K562 (cell line): Measurements from ENCODE around the gene ANO6. TPM values are rescaled to one million over a fixed set of nuclear protein-coding genes. Genes with fewer than 3 reads are reported as not detected.

ENCODE experiments used
- ATAC-seq: fragments of 200-7000 bp; cut with Tn5 transposase; 3 replicates; pipeline ENCODE4 v1.9.1; 2020; ENCODE audit warnings: moderate library complexity
- BruUV-seq: library from RNA; stranded (reverse); fragments of 400-500 nt; replicated peaks from 2 replicates; lab custom pipeline; 2021; lab: Mats Ljungman, UMichigan
- CTCF ChIA-PET: fragments of 300-600 bp; formaldehyde crosslinking; extraction: SDS; loops from one replicate; lab custom pipeline; 2021; ENCODE audit warnings: low intra/inter-chr PET ratio; lab: Yijun Ruan, JAX
- POLR2A ChIA-PET: fragments of 300-600, 350-650 bp; sonication (Branson Sonifier 250); formaldehyde crosslinking; extraction: SDS; loops from one replicate; lab custom pipeline; 2021; ENCODE audit warnings: antibody characterized with exemption, inconsistent platforms; lab: Yijun Ruan, JAX
- DNase-seq, 4 experiments: peaks; one replicate each; pipeline versions ENCODE4 v3.0.0 to v3.0.0-alpha.2; 2011 to 2018; ENCODE audit warnings: low spot score in 3 of 4, mixed read lengths in 3 of 4; ENCODE audit errors: extremely low read depth in 1 of 4
- FAIRE-seq: peaks from 2 replicates; lab custom pipeline; 2011; peaks lifted over from hg19 to GRCh38; lab: Jason Lieb, UNC
- H2AFZ ChIP-seq: 2 replicates; pipeline ENCODE4 v1.6.0; 2011; ENCODE audit warnings: low read depth, low read length, control low read depth, inconsistent platforms
- H3K27ac ChIP-seq: fragments of 200-600 bp; 3 replicates; pipeline ENCODE4 v1.8.0; 2011; ENCODE audit warnings: low read depth, mild to moderate bottlenecking, control low read depth, inconsistent platforms, low read length, moderate library complexity, mixed read lengths; ENCODE audit errors: extremely low read depth
- H3K27me3 ChIP-seq, 2 experiments: fragments of 300-600 bp in 1 of 2; 2 replicates in 1 of 2; 3 replicates in 1 of 2; pipeline versions ENCODE4 v1.6.0 to v1.8.0; 2011; ENCODE audit warnings: inconsistent platforms in 2 of 2, low read length in 2 of 2, mild to moderate bottlenecking in 1 of 2, mixed read lengths in 1 of 2, moderate library complexity in 1 of 2; ENCODE audit not compliant: control insufficient read depth in 2 of 2, insufficient read depth in 2 of 2
- H3K36me3 ChIP-seq: fragments of 300-600 bp; 3 replicates; pipeline ENCODE4 v1.8.0; 2011; ENCODE audit warnings: mild to moderate bottlenecking, low read length, inconsistent platforms; ENCODE audit not compliant: control insufficient read depth, insufficient read depth
- H3K4me1 ChIP-seq, 2 experiments: fragments of 200-600 bp in 1 of 2; replicated peaks in 1 of 2; 2 replicates in 1 of 2; 3 replicates in 1 of 2; pipeline versions ENCODE4 v1.5.1 to v1.8.0; 2011; ENCODE audit warnings: inconsistent platforms in 2 of 2, low read length in 2 of 2, mild to moderate bottlenecking in 1 of 2, mixed read lengths in 1 of 2, moderate library complexity in 1 of 2; ENCODE audit not compliant: control insufficient read depth in 2 of 2, insufficient read depth in 2 of 2
- H3K4me2 ChIP-seq: 2 replicates; pipeline ENCODE4 v1.6.1; 2011; ENCODE audit warnings: low read length, control low read depth, inconsistent platforms, mixed read lengths; ENCODE audit not compliant: insufficient read depth
- H3K4me3 ChIP-seq: fragments of 200-600 bp; sonication (generic), shearing (Covaris generic); 2 replicates; pipeline ENCODE4 v1.5.1; 2016; ENCODE audit warnings: control low read depth, inconsistent platforms
- H3K79me2 ChIP-seq: fragments of 200-600 bp; 3 replicates; pipeline ENCODE4 v1.8.0; 2011; ENCODE audit warnings: low read length, inconsistent platforms; ENCODE audit not compliant: control insufficient read depth, insufficient read depth
- H3K9ac ChIP-seq, 2 experiments: 2 replicates each; pipeline versions ENCODE4 v1.6.0 to v1.6.1; 2011; ENCODE audit warnings: low read depth in 2 of 2, low read length in 2 of 2, control low read depth in 1 of 2, inconsistent platforms in 1 of 2, mild to moderate bottlenecking in 1 of 2, mixed read lengths in 1 of 2; ENCODE audit not compliant: insufficient read depth in 1 of 2
- H3K9me1 ChIP-seq: one replicate; pipeline ENCODE4 v1.6.0; 2011; ENCODE audit warnings: inconsistent platforms, mild to moderate bottlenecking, low read length, moderate library complexity; ENCODE audit not compliant: control insufficient read depth, insufficient read depth
- H3K9me3 ChIP-seq: replicated peaks from 2 replicates; pipeline ENCODE4 v1.5.1; 2011; ENCODE audit warnings: low read depth, low read length, inconsistent platforms; ENCODE audit not compliant: control insufficient read depth, insufficient read depth
- H4K20me1 ChIP-seq: replicated peaks from 2 replicates; pipeline ENCODE4 v1.6.1; 2011; ENCODE audit warnings: low read length, inconsistent platforms, mixed read lengths; ENCODE audit not compliant: control insufficient read depth, insufficient read depth
- CBFA2T2 ChIP-seq: fragments of 450-650 bp; conservative IDR thresholded peaks from 2 replicates; pipeline ENCODE4 v1.6.1; 2017; ENCODE audit warnings: mild to moderate bottlenecking
- CBX5 ChIP-seq: IDR thresholded peaks from 2 replicates; pipeline ENCODE4 v1.6.1; 2014; ENCODE audit warnings: low read depth, borderline replicate concordance
- DDX20 ChIP-seq: fragments of 450-650 bp; IDR thresholded peaks from 2 replicates; pipeline ENCODE4 v1.6.1; 2016; ENCODE audit warnings: missing genetic modification characterization, low read depth, mild to moderate bottlenecking, missing compliant biosample characterization, moderate library complexity
- KLF1 ChIP-seq: fragments of 450-650 bp; IDR thresholded peaks from 2 replicates; pipeline ENCODE4 v1.6.1; 2016; ENCODE audit warnings: missing genetic modification characterization, missing compliant biosample characterization
- NFE2L1 ChIP-seq: fragments of 450-650 bp; IDR thresholded peaks from 2 replicates; pipeline ENCODE4 v1.6.1; 2016; ENCODE audit warnings: missing genetic modification characterization, low read depth, mild to moderate bottlenecking, missing compliant biosample characterization, moderate library complexity, borderline replicate concordance
- NR1H2 ChIP-seq: sonication (generic); formaldehyde crosslinking; IDR thresholded peaks from 2 replicates; pipeline ENCODE4 v1.4.0; 2020; ENCODE audit warnings: mild to moderate bottlenecking, missing genetic modification reagents
- NR4A1 ChIP-seq, 2 experiments: fragments of 250-450 bp in 1 of 2; fragments of 450-650 bp in 1 of 2; sonication (Bioruptor Pico) in 1 of 2; IDR thresholded peaks; 2 replicates each; pipeline versions ENCODE4 v1.4.0 to v1.6.1; 2016 to 2020; ENCODE audit warnings: mild to moderate bottlenecking in 2 of 2, missing compliant biosample characterization in 1 of 2, missing genetic modification characterization in 1 of 2, moderate library complexity in 1 of 2
- POLR3A ChIP-seq: IDR thresholded peaks from 2 replicates; pipeline ENCODE4 v1.6.1; 2011; ENCODE audit warnings: borderline replicate concordance, mild to moderate bottlenecking, moderate library complexity; ENCODE audit not compliant: insufficient read length, insufficient read depth; ENCODE audit errors: extremely low read depth
- RUNX1 ChIP-seq: sonication (generic); IDR thresholded peaks from 2 replicates; pipeline ENCODE4 v1.6.1; 2016; ENCODE audit warnings: antibody characterized with exemption, low read depth
- TFAP4 ChIP-seq: sonication (generic); formaldehyde crosslinking; IDR thresholded peaks from 2 replicates; pipeline ENCODE4 v1.8.0; 2022; ENCODE audit warnings: missing genetic modification reagents, mild to moderate bottlenecking, moderate library complexity, borderline replicate concordance
- ZNF57 ChIP-seq: fragments of 450-650 bp; formaldehyde crosslinking; IDR thresholded peaks from 2 replicates; pipeline ENCODE4 v1.4.0; 2020; ENCODE audit warnings: mild to moderate bottlenecking, moderate library complexity
- WGBS: fragments of 100-300 bp; shearing (Covaris generic); methylation state at CpG from one replicate; pipeline ENCODE4 v1.1.6; 2016; ENCODE audit warnings: low coverage, mixed read lengths; ENCODE audit not compliant: insufficient coverage; ENCODE audit errors: missing lambda C conversion rate; 5-methylcytosine and 5-hydroxymethylcytosine counted together
- in situ Hi-C: fragments of 300-500 bp; cut with MboI; formaldehyde crosslinking; loops from 4 replicates; pipeline ENCODE4 v1.15.0; 2018; ENCODE audit warnings: inconsistent platforms, mixed read lengths
- intact Hi-C: fragments of 100-400 bp; cut with micrococcal nuclease; formaldehyde crosslinking; loops from 2 replicates; pipeline ENCODE4 v1.14.2; 2022
- polyA plus RNA-seq, 8 experiments: library from polyadenylated mRNA; depleted of rRNA in 4 of 8; stranded (reverse) in 5 of 8; unstranded in 3 of 8; fragments of >200 nt; fragmentation: Nextera tagmentation in 2 of 8; fragmentation: Illumina TruSeq in 1 of 8; extraction: Ambion mirVana in 2 of 8; extraction: Trizol in 1 of 8; gene quantifications; 2 replicates each; pipeline versions ENCODE4 v1.2.1 to v1.2.3, GENCODE V29; 2011 to 2014; ENCODE audit warnings: inconsistent platforms in 1 of 8, missing spikeins in 1 of 8
- total RNA-seq, 7 experiments: library from RNA; depleted of rRNA in 6 of 7; stranded (reverse); fragments of >200 nt in 6 of 7; fragmentation: Illumina TruSeq in 2 of 7; extraction: Trizol in 2 of 7; gene quantifications; 2 replicates each; pipeline versions ENCODE4 v1.2.1 to v1.2.3, GENCODE V29; 2011 to 2021; ENCODE audit warnings: low replicate concordance in 1 of 7
- TF ChIP-seq, protein P1 (sequence below): fragments of 250-450 bp; sonication (Bioruptor Pico); IDR thresholded peaks from 2 replicates; pipeline ENCODE4 v1.4.0; 2020
- TF ChIP-seq, protein P2 (sequence below), 2 experiments: fragments of 250-450 bp in 1 of 2; fragments of 450-650 bp in 1 of 2; sonication (Bioruptor Pico) in 1 of 2; IDR thresholded peaks; 2 replicates each; pipeline versions ENCODE4 v1.6.1 to v1.8.0; 2016 to 2021; ENCODE audit warnings: mild to moderate bottlenecking in 2 of 2, moderate library complexity in 2 of 2, missing compliant biosample characterization in 1 of 2, missing genetic modification characterization in 1 of 2

The ANO6 gene
- total and polyA plus RNA-seq, 9 of the 15 experiments (the other 6 are each of a cell fraction or from before 2014, with no cell fraction given), result 3.5 to 24.7 (median 20.3) TPM

DNA sequence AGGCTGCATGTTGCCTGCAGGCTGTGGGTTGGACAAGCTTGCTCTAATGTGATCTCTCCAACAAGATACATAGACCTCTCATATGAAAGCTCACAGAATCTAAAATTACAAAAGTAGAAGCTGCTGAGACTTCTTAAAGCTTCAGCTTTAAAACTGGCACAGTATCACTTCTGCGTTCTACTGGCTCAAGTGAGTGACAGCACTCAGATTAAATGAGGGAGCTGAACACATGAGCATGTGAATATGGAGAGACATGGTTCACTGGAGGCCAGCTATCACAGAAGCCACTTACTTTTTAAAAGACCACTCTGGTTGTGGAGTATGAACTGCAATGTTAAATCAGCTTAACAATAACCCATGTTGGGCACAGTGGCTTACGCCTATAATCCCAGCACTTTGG lies 29.1 kb upstream of the ANO6 start:
- 85% methylated on average over 2 of the region's 2 CpGs for WGBS
- H3K4me1 ChIP-seq, result peaks cover 0 to 7% of the 10 kb centered on the region in 2 experiments; a peak in 3 of 5 replicates
- no peak overlapping the region for H3K4me2 ChIP-seq
- H3K4me3 ChIP-seq, result no peak overlapping the region
- no peaks in the 10 kb centered on the region for H3K36me3 ChIP-seq
- ATAC-seq, result no peak
- POLR2A ChIA-PET, result interaction anchor here (0.7 to 1.8 kb wide), 3 partner anchors 21 to 29 kb away, joined by 3 to 5 read pairs (median 4); partner anchors contain the start of gene ANO6
- H2AFZ ChIP-seq, result no peak overlapping the region
- no peak for FAIRE-seq
- H3K9ac ChIP-seq, result no peak overlapping the region
- H3K9me3 ChIP-seq, result no peaks in the 10 kb centered on the region
- BruUV-seq, result no TSS peak
- H3K27ac ChIP-seq, result no peak overlapping the region
- CTCF ChIA-PET, result no interaction called here
- intact Hi-C loops (no loop called here), in situ Hi-C loops (no loop called here)
- no peak for DNase-seq
- H4K20me1 ChIP-seq, result no peaks in the 10 kb centered on the region
- H3K79me2 ChIP-seq, result no peaks in the 10 kb centered on the region
- H3K9me1 ChIP-seq, result no peaks in the 10 kb centered on the region
- no peaks in the 10 kb centered on the region for H3K27me3 ChIP-seq
- TF ChIP-seq NR4A1 (CRISPR knock-in tag; IDR thresholded peaks at IDR 0.05), result no peak
- TF ChIP-seq NR4A1 (tag; IDR thresholded peaks at IDR 0.05), result no peak
- no peak for TF ChIP-seq RUNX1
- TF ChIP-seq POLR3A, result no peak
- TF ChIP-seq TFAP4 (CRISPR knock-in tag), result no peak
- no peak for TF ChIP-seq DDX20 (tag)
- TF ChIP-seq CBFA2T2, result no peak
- no peak for TF ChIP-seq NFE2L1
- TF ChIP-seq, protein P1, sequence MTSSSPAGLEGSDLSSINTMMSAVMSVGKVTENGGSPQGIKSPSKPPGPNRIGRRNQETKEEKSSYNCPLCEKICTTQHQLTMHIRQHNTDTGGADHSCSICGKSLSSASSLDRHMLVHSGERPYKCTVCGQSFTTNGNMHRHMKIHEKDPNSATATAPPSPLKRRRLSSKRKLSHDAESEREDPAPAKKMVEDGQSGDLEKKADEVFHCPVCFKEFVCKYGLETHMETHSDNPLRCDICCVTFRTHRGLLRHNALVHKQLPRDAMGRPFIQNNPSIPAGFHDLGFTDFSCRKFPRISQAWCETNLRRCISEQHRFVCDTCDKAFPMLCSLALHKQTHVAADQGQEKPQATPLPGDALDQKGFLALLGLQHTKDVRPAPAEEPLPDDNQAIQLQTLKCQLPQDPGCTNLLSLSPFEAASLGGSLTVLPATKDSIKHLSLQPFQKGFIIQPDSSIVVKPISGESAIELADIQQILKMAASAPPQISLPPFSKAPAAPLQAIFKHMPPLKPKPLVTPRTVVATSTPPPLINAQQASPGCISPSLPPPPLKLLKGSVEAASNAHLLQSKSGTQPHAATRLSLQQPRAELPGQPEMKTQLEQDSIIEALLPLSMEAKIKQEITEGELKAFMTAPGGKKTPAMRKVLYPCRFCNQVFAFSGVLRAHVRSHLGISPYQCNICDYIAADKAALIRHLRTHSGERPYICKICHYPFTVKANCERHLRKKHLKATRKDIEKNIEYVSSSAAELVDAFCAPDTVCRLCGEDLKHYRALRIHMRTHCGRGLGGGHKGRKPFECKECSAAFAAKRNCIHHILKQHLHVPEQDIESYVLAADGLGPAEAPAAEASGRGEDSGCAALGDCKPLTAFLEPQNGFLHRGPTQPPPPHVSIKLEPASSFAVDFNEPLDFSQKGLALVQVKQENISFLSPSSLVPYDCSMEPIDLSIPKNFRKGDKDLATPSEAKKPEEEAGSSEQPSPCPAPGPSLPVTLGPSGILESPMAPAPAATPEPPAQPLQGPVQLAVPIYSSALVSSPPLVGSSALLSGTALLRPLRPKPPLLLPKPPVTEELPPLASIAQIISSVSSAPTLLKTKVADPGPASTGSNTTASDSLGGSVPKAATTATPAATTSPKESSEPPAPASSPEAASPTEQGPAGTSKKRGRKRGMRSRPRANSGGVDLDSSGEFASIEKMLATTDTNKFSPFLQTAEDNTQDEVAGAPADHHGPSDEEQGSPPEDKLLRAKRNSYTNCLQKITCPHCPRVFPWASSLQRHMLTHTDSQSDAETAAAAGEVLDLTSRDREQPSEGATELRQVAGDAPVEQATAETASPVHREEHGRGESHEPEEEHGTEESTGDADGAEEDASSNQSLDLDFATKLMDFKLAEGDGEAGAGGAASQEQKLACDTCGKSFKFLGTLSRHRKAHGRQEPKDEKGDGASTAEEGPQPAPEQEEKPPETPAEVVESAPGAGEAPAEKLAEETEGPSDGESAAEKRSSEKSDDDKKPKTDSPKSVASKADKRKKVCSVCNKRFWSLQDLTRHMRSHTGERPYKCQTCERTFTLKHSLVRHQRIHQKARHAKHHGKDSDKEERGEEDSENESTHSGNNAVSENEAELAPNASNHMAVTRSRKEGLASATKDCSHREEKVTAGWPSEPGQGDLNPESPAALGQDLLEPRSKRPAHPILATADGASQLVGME (CRISPR knock-in tag), result no peak
- TF ChIP-seq, protein P2, sequence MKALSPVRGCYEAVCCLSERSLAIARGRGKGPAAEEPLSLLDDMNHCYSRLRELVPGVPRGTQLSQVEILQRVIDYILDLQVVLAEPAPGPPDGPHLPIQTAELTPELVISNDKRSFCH (CRISPR knock-in tag; IDR thresholded peaks at IDR 0.05), result no peak
- TF ChIP-seq, protein P2 (tag; IDR thresholded peaks at IDR 0.05), result no peak
- TF ChIP-seq ZNF57 (CRISPR knock-in tag), result no peak
- no peak for TF ChIP-seq CBX5
- TF ChIP-seq NR1H2 (CRISPR knock-in tag), result no peak
- no peak for TF ChIP-seq KLF1
